GM08714 (cell line): ENCODE measurements around the gene POLR2J3.
"Not testable (repeated sequence)": the region's sequence is repeated elsewhere in the genome, so short reads cannot be mapped to it uniquely, and the experiment has no call there.

Experiments
- H3K4me3 ChIP-seq: fragments of 200-500 bp; sonication (Bioruptor generic); 2 replicates; pipeline ENCODE4 v1.5.1; 2014; ENCODE audit warnings: mild to moderate bottlenecking, low read length, inconsistent platforms

POLR2J3 gene

DNA sequence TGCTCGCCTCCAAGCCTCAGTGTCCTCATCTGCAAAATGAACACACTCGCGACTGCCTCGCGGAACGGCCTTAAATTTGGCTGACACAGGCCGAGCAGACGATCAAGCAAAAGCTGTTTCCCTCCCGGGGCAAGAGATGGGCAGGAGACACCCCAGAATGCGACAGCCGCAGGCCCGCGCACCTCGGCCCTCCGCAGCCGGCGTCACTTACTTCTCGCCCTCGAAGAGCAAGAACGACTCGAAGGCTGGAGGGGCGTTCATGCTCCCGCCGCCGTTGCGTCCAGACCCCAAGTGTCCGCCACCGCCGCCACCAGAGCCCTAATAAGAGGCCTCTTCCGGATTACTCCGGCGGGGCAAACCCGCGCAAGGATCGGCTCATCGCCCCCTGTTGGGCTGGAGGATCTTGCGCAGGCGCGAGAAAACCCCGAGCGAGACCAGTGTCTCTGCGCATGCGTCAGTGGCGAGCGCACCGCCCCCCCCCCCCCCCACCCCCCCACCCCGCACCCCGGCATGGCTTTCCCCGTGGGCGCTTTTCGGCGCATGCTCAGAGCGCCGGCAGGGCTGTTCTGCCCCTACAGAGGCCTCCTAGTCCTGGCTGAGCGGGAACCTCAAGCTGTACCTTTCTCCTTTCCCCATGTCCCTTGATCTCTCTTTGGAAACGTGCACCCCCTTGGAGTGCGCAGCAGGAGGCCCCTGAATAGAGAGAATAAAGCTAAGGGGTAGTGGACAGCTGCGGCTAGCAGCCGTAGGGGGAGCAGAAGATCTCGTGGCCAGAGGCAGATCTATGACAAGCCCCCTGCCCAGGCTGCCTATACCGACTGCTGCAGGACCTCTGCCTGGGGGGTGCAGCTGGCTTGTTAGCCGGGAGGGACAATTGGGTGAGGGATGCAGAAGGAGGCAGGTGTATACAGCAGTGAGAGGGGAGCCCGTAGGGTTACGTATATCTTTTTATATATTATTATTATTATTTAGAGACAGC lies at the start of gene POLR2J3:
TSS of gene POLR2J3 (minus strand) at position 323 of the 979 bp plus-strand sequence. CDS start at position 261, 62 bp downstream.
- H3K4me3 ChIP-seq = peak within 1 kb of the TSS; percentile 89

DNA sequence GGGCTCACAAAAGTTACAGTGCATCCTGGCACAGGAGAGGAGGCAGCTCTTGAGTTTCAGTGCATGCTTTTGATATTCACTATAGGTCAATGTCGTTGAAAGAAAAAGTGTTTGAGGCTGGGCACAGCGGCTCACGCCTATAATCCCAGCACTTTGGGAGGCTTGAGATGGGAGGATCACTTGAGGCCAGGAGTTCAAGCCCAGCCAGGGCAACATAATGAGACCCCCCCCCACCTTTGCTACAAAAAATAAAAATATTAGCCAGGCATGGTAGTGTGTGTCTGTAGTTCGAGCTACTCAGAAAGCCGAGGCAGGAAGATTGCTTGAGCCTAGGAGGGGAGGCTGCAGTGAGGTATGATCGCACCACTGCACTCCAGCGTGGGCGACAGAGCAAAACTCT lies 45.7 kb upstream of the POLR2J3 start:
- H3K4me3 ChIP-seq = not testable (repeated sequence)

DNA sequence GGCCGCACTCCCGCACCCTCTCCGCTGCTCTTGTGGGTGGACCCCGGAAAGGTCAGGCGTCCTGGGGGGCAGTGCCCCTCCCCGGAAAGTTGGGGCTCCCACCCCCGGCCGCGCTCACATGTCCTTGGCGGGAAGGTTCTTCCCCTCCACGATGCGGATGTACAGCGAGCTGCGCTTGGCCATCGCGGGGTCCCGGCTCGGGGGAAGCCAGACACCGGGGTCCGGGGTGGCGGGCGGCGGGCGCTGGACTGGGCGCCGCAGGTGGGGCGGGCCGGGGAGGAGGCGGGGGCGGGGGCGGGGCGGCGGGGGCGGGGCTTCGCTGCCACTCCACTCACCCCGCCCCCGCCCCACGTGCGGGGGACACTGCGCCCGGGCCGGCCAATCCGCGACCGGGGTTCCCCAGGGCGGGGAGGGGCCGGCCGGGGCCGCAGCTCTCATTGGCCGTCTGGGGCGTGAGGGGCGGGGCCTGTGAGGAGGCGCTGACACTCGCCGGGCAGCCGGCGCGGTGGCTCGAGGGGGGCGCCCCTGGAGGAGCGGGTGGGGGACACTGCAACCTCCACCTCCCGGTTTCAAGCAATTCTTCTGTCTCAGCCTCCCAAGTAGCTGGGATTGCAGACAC lies 44.2 kb upstream of the POLR2J3 start, which contains the start of gene RASA4:
TSS of gene RASA4 (minus strand) at position 250 of the 619 bp plus-strand sequence. CDS start at position 183, 67 bp downstream.
- H3K4me3 ChIP-seq = peak within 1 kb of the TSS; percentile 57; the same call in 1 of the 2 replicates

DNA sequence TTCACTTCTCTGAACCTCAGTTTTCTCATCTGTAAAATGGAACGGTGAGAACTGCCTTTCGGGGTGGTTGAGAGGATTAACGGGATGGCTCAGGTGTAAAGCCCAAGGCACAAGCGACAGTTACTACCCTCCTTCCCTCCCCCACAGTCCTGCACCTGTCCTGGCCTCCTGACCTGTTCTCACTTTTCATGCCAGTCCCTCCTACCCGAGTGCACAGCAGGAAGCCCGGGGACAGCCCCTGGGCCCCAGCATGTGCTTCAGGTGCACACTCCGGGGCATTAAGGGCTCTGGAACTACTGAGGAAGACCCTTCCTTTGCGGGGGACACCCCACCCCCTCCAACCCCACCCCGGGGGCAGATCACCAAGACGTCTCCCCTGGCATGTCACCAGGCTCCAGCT lies 43.5 kb upstream of the POLR2J3 start:
- H3K4me3 ChIP-seq = not testable (repeated sequence)

DNA sequence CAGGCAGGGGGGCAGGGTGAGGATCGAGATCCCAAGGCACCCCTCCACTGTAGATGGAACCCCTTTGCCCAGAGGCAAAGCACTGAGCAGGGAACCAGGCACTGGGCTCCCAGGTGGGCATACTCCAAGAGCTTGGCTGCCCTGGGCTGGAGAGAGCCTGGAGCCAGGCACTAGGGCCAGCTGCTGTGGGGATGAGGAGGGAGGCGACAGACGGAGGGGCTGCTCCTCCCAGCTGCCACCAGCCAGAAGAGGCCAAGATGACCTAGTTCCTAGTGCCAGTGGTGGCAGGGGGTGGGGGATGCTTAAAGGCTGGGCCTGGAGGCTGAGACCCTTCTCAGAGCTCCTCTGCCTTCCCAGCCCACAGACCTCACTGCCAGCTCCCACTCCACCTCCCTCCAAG lies 42.5 kb upstream of the POLR2J3 start:
- not testable (repeated sequence) for H3K4me3 ChIP-seq

DNA sequence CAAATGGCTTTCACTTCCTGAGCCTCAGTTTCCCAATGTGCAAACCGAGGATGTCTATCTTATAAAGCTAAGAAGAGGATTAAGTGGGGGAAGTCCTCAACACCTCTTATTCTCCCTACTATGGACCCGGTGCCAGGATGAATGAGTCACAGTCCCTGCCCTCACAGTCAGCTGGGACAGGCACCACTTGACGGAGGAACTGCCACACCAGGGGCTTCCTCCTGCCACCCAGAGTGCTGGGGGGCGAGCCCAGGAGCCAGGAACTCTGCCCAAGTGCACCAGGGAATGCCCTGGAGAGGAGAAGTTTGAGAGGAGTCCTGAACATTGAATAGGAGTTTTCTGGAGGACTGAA lies 41.9 kb upstream of the POLR2J3 start:
- not testable (repeated sequence) for H3K4me3 ChIP-seq

DNA sequence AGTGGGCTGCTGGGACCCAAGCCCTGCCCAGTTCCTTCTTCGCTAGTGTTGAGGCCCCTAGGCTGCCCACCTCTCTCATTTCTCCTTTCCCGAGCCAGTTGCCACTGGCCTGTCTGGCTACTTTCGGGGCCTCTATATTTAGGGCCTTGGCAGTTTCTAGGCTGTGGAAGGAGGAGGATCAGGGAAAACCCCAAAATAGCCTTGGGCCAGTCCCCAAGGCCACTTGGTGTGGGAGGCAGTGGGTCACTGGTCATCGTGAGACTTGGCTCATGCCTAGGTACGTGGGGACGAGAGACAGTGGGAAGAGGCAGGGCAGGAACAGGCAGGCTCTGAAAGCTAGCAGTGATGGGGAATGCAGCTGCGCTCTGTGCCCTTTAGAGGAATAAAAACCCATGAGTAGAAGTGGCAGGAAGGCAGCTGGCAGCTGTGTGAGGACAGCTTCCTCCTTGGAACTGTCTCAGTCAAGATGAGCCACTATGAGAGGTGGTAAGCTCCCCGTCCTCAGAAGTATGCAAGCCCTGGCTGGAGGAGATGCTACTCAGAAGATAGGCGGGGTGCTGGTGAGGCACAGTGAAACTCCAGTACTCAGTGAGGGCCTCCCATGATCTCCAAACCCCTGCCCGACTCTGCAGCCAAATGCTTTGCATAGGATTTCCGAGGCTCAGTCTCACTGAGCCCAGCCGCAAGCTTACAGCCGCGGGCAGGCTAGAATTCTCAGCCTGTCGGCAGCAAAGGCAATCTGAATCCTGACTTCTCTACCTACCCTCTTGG lies 41.4 kb upstream of the POLR2J3 start:
- H3K4me3 ChIP-seq = not testable (repeated sequence)

DNA sequence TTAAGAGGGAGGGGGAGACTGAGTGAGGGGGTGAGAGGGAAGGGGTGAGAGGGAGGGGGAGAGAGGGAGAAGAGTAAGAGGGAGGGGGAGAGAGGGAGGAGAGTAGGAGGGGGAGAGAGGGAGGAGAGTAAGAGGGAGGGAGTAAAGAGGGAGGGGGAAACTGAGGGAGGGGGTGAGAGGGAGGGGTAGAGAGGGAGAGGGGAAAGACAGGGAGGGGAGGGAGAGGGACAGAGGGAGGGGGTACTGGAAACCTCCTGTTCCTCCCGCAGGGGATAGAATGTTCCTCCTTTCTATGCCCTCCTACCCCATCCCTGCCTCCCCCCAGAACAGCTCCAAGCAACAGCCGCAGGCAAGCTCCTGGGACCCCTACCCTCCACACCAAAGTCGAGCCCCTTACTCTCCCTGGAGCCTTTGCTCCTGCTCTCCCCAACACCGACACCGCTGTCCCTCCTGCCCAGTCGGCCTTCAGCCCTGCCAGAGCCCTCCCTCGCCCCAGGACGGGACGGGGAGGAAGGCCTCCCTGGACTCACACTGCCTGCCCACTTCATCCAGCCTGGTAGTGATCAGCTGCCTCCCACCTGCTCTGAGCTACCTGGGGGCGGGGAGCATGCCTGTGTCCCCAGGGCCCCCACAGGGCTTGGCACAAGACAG lies 39.4 kb upstream of the POLR2J3 start:
- not testable (repeated sequence) for H3K4me3 ChIP-seq

DNA sequence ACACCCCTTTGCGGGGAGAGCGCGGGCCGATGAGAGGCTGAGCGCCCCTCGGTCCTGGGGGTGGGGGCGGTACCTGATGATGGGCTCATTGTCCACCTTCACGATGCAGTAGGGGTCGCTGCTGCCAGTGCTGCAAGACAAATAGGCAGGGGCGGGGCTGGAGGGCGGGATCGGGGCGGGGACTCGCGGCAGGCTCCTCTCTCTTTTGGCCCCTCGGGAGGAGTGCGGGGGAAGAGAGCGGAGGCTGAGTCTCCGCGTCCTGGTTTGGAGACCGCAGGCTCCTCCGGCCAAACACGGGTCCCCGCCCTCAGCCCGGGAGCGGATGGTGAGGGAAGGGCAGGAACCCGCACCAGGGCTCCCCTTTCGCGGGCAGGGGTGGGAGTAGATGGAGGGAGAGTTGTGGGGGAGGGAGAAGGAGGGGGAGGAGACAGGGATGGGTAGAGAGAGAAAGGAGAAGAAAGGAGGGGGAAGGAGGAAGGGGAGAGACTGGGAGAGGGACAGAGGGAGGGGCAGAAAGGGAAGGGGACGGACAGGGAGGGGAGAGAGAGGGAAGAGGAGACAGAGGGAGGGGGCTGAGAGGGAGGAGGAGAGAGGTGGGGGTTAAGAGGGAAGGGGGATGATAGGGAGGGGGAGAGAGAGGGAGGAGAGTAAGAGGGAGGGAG lies 38.8 kb upstream of the POLR2J3 start:
- not testable (repeated sequence) for H3K4me3 ChIP-seq

DNA sequence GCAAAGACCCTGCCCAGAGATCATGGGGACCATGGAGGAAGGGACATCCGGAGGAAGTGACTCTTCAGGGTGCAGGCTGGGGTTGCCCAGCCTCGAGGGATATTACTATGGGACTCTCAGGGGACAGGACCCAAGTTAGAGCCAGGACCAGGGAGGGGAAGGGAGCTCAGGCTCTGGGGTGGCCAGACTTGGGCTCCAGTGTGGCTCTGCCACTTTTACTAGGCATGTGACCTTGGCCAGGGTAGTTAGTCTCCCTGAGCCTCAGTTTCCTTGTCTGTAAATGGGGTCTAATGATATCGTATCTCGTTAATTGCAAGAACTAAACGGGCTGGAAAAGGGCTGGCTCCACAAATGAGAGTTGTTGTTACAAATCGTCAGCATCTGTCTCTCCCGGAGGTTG lies 38.1 kb upstream of the POLR2J3 start:
- not testable (repeated sequence) for H3K4me3 ChIP-seq

DNA sequence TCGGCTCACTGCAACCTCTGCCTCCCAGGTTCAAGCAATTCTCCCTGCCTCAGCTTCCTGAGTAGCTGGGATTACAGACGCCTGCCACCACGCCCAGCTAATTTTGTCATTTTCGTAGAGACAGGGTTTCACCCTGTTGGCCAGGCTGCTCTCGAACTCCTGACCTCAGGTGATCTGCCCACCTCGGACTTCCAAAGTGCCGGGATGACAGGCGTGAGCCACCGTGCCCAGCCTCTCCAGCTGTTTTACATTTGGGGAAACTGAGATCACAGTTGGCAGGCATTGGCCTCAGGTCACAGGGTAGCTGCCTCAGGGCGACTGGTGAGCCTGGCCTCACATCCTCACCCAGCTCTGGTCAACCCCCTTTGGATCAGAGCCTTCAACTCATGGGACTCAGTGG lies 37.4 kb upstream of the POLR2J3 start:
- H3K4me3 ChIP-seq = not testable (repeated sequence)

DNA sequence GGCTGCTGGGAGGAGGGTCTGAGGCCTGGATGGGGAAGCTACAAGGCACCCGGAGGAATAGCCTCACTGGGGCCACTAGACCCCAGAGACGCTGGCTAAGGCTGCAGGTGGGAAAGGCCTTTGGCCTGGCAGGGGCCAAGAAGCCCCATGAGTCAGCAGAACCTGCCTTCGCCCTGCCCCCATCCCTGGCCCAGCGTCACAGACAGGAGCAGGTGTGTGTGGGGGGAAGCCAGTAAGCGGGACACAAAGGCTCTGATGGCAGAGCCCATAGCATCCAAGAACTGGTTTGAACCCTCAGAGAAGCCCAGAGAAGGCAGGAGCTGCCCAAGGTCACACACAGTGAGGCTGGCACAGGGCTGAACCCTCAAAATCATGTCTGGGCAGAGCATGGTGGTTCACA lies 34.5 kb upstream of the POLR2J3 start:
- H3K4me3 ChIP-seq = not testable (repeated sequence)

DNA sequence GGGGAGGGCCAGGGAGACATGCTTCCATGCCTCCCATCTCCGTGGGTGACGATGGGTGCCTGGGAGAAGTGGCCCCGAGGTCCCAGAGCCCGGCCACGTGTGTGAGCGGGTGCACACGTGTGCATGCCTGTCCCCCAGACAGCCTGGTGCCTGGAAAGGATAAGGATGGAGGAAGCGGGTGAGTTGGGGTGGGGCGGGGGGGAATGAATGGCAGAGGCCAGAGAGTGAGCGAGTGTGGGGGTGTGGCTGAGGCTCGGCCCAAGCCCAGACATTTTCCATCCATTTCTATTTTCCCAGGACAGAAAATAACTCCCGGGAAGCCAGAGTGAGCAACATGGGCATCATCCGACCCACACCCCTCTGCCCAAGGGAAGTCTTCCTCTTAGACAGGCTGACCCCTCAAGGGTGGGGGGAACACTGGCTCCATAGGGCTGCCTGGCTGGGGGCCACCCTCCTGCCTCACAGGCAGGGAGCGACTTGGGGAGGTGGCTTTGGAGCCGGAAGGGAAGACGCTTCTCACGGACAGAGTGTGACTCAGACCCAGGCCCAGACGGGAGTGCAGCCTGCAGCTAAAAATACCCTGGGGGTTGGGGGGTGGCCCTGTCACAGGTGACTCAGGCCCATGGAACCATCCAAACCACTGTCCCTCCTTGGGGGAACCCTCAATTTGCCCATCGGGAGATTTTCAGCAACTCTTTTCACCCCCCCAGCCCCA lies 32.2 kb upstream of the POLR2J3 start:
- not testable (repeated sequence) for H3K4me3 ChIP-seq

DNA sequence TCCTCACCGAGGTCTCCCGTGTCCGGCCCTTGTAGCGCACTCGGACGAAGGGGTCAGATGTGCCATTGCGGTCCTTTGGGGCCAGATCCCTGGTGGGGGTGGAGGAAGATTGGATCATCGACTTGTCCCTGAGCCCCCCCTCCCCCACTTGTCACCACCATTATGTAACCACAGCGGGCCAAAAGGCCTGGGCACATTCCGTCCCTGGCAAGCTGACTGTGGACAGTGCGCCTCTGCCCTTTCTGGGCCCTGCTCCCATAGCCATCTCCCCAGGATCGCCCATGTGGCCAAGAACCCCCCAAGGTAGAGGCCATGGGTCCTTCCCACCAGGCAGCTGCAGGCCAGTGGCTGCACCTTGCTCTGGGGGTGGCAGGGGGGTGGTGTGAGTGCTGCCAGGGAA lies 29.9 kb upstream of the POLR2J3 start:
- not testable (repeated sequence) for H3K4me3 ChIP-seq

DNA sequence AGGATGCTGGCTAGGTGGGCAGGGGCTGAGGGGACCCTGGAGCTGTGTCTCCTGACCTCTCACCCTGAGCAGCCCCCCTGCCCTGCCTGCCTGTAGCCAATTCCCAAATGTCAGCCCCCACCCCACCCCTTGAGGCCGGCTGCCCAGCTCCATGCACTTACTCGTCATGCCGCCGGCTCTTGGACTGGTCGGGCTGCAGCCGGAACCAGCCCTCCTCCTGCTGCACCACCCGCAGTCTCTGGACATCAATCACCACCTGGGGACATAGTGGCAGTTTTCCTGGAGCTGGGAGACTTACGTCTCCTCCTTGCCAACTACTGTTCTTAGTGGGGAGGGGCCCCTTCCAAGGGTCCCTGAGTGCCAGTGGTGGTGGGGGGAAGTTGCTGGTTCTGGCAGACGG lies 27.3 kb upstream of the POLR2J3 start:
- not testable (repeated sequence) for H3K4me3 ChIP-seq

DNA sequence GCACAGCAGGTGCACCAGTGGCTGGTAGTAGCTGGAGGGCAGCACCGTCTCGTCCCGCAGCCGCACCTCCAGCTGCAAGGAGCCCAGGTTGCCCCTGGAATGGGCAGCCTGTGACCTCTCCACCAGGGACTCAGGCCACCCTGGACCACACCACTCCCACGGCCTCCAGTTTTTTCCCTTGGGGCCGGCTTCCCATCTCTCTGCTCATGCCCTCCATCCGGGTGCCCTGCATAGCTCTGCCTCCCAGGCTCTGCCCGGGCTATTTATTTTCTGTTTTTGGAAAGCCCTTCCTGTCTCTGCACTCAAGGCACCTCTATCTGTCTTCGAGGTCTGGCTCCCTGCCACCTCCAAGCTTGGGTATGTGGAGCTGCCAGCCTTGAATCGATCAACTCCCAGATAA lies 23.7 kb upstream of the POLR2J3 start:
- H3K4me3 ChIP-seq = not testable (repeated sequence)

DNA sequence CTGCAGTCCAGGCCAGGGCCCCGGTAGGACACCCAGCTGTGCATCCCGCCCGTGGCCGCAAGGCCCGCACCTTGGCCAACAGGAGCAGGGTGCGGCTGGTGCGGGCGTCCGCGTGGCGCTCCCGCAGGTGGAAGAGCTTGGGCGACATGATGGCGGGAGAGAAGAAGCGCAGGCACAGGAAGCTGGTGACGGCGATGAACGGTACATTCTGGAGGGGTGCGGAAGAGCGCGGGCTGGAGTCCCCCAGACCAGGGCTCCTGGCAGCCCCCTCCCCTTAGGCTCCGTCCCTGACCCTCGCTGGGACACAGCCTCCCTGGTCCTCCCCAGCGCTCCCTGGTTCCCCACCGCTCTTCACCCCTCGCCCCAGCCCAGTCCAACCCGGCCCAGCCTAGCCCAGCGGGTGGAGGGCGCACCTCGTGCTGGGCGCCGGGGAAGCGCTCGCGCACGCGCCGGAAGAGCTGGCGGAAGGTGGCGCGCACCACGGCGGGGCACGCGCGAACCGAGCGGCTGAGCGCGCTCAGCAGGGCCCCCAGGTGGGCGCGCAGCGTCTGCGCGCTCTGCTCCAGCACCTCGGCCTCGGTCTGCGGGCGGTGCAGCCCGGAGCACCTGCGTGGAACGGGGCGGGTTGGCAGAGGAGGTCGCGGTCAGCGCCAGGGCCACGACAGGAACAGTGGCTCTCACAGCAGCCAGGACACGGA lies 21.4 kb upstream of the POLR2J3 start:
- not testable (repeated sequence) for H3K4me3 ChIP-seq

DNA sequence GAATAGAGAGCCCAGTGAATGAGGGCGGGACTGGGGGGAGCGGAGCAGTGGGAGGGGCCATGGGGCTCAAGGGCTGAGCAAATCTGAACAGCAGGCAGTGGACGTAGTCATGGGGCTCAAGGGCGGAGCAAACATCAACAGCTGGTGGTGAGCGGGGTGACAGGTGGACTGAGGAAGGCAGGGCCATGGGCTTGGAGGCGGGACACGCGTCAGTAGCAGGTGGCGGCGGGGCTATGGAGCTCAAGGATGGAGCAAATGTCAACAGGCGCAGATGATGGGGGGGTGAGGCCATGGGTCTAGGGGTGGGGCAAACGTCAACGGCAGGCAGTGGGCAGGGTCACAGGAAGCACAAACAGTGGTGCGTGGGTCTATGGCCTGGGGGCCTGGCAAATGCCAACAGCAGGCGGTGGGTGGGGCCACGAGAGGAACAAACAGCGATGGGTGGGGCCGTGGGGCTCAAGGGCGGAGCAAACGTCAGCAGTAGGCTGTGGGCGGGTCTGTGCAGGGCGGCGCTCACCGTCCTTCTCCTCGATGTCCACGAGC lies 20.2 kb upstream of the POLR2J3 start:
- not testable (repeated sequence) for H3K4me3 ChIP-seq

DNA sequence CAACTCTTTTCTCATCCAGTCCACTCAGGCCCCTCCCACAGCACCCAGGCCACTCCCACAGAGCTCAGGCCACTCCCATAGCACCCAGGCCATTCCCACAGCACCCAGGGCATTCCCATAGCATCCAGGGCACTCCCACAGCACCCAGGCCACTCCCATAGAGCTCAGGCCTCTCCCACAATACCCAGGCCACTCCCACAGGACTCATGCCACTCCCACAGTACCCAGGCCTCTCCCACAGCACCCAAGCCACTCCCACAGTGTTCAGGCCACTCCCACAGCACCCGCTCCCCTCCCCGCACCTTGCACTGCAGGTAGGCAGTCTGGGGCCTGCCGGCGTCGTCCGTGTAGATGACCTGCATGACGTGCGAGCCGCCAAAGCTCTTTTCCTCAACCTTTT lies 17.5 kb upstream of the POLR2J3 start:
- not testable (repeated sequence) for H3K4me3 ChIP-seq
